ENCODE measurements around the gene KCNH2.

The KCNH2 gene

GRCh38 chr7:150904011-150904909, 73.9 kb downstream of the KCNH2 start:
- H3K9me3 ChIP-seq (ENCODE audit: insufficient read depth, low read length): no peaks in the 10 kb centered on the region
- TF ChIP-seq CTCF (IDR thresholded peaks at IDR 0.05; ENCODE audit: insufficient read depth, low read length, poor library complexity, severe bottlenecking): no peak
- no peak for TF ChIP-seq EZH2phosphoT487 (conservative IDR thresholded peaks at IDR 0.05; ENCODE audit: low read length)
- no peak overlapping the region for H3K27ac ChIP-seq (ENCODE audit: low read depth, low read length)
- no peaks in the 10 kb centered on the region for H4K20me1 ChIP-seq (ENCODE audit: low read depth, low read length)
- no peak overlapping the region for H3K4me2 ChIP-seq (ENCODE audit: low read depth, low read length, poor library complexity, severe bottlenecking)
- no peak overlapping the region for H3K9ac ChIP-seq (ENCODE audit: low read length)
- H3K36me3 ChIP-seq (ENCODE audit: low read length): no peaks in the 10 kb centered on the region
- H3K4me3 ChIP-seq (ENCODE audit: insufficient read depth, low read length, poor library complexity, severe bottlenecking): no peak overlapping the region
- no peaks in the 10 kb centered on the region for H3K27me3 ChIP-seq (ENCODE audit: low read length)
- no peaks in the 10 kb centered on the region for H3K9me2 ChIP-seq (replicated peaks; ENCODE audit: insufficient read depth, low read length)
- H3K79me2 ChIP-seq (ENCODE audit: insufficient read depth, low read length): no peaks in the 10 kb centered on the region
- H2AFZ ChIP-seq (ENCODE audit: low read depth, low read length, severe bottlenecking): no peak overlapping the region
- no peaks in the 10 kb centered on the region for H3F3A ChIP-seq (ENCODE audit: insufficient read depth)

- H3F3A ChIP-seq (ENCODE audit: insufficient read depth): no peaks in the 10 kb centered on the region
- no peaks in the 10 kb centered on the region for H3K79me2 ChIP-seq (ENCODE audit: insufficient read depth, low read length)
- H3K27ac ChIP-seq (ENCODE audit: low read depth, low read length): no peak overlapping the region
- TF ChIP-seq EZH2phosphoT487 (conservative IDR thresholded peaks at IDR 0.05; ENCODE audit: low read length): no peak
- no peak for TF ChIP-seq CTCF (IDR thresholded peaks at IDR 0.05; ENCODE audit: insufficient read depth, low read length, poor library complexity, severe bottlenecking)
- no peak overlapping the region for H2AFZ ChIP-seq (ENCODE audit: low read depth, low read length, severe bottlenecking)
- no peak overlapping the region for H3K4me3 ChIP-seq (ENCODE audit: insufficient read depth, low read length, poor library complexity, severe bottlenecking)
- H3K36me3 ChIP-seq (ENCODE audit: low read length): no peaks in the 10 kb centered on the region
- H3K9ac ChIP-seq (ENCODE audit: low read length): no peak overlapping the region
- H3K27me3 ChIP-seq (ENCODE audit: low read length): no peaks in the 10 kb centered on the region
- H3K9me3 ChIP-seq (ENCODE audit: insufficient read depth, low read length): no peaks in the 10 kb centered on the region
- no peaks in the 10 kb centered on the region for H3K9me2 ChIP-seq (replicated peaks; ENCODE audit: insufficient read depth, low read length)
- H4K20me1 ChIP-seq (ENCODE audit: low read depth, low read length): no peaks in the 10 kb centered on the region
- H3K4me2 ChIP-seq (ENCODE audit: low read depth, low read length, poor library complexity, severe bottlenecking): no peak overlapping the region
These were observed 74.5 kb downstream of the KCNH2 start for GRCh38 chr7:150903606-150904005.

- H3K9ac ChIP-seq (ENCODE audit: low read length): no peak overlapping the region
- no peak overlapping the region for H3K4me3 ChIP-seq (ENCODE audit: insufficient read depth, low read length, poor library complexity, severe bottlenecking)
- no peak overlapping the region for H3K27ac ChIP-seq (ENCODE audit: low read depth, low read length)
- no peaks in the 10 kb centered on the region for H3K79me2 ChIP-seq (ENCODE audit: insufficient read depth, low read length)
- no peak overlapping the region for H2AFZ ChIP-seq (ENCODE audit: low read depth, low read length, severe bottlenecking)
- H3F3A ChIP-seq (ENCODE audit: insufficient read depth): no peaks in the 10 kb centered on the region
- TF ChIP-seq EZH2phosphoT487 (conservative IDR thresholded peaks at IDR 0.05; ENCODE audit: low read length): no peak
- no peak for TF ChIP-seq CTCF (IDR thresholded peaks at IDR 0.05; ENCODE audit: insufficient read depth, low read length, poor library complexity, severe bottlenecking)
- no peaks in the 10 kb centered on the region for H3K27me3 ChIP-seq (ENCODE audit: low read length)
- H3K4me2 ChIP-seq (ENCODE audit: low read depth, low read length, poor library complexity, severe bottlenecking): no peak overlapping the region
- H3K9me3 ChIP-seq (ENCODE audit: insufficient read depth, low read length): no peaks in the 10 kb centered on the region
- no peaks in the 10 kb centered on the region for H4K20me1 ChIP-seq (ENCODE audit: low read depth, low read length)
- H3K9me2 ChIP-seq (replicated peaks; ENCODE audit: insufficient read depth, low read length): no peaks in the 10 kb centered on the region
- H3K36me3 ChIP-seq (ENCODE audit: low read length): no peaks in the 10 kb centered on the region
These were observed 75.8 kb downstream of the KCNH2 start for GRCh38 chr7:150902078-150903033.

Measured in SU-DHL-6 (cell line).